Neural progenitor cell (in vitro differentiated cells): Measurements from ENCODE around the gene SLC25A31. TPM values are rescaled to one million over a fixed set of nuclear protein-coding genes. Genes with fewer than 3 reads are reported as not detected.

Experiments used
- DNase-seq: peaks from one replicate; pipeline ENCODE4 v3.0.0-alpha.2; 2016; ENCODE audit warnings: low spot score
- H2AFZ ChIP-seq: fragments of 200-600 bp; sonication (generic); replicated peaks from 2 replicates; pipeline ENCODE4 v1.6.1; 2016; ENCODE audit warnings: antibody characterized with exemption
- H3F3A ChIP-seq: fragments of 200-600 bp; sonication (generic); 2 replicates; pipeline ENCODE4 v1.6.1; 2016; ENCODE audit warnings: antibody characterized with exemption, low read depth
- H3K27ac ChIP-seq: fragments of 200-600 bp; sonication (generic); 2 replicates; pipeline ENCODE4 v1.5.1; 2016; ENCODE audit warnings: mild to moderate bottlenecking
- H3K27me3 ChIP-seq: fragments of 200-600 bp; sonication (generic); 2 replicates; pipeline ENCODE4 v1.6.1; 2016; ENCODE audit warnings: mild to moderate bottlenecking, moderate library complexity
- H3K36me3 ChIP-seq: fragments of 200-600 bp; sonication (generic); 2 replicates; pipeline ENCODE4 v1.5.1; 2016
- H3K4me1 ChIP-seq: fragments of 200-600 bp; sonication (generic); 2 replicates; pipeline ENCODE4 v1.6.1; 2016; ENCODE audit warnings: mixed run types
- H3K4me2 ChIP-seq: fragments of 200-600 bp; sonication (generic); 2 replicates; pipeline ENCODE4 v1.6.1; 2016
- H3K4me3 ChIP-seq: fragments of 200-600 bp; sonication (generic); 2 replicates; pipeline ENCODE4 v1.5.1; 2016
- H3K79me2 ChIP-seq: fragments of 200-600 bp; sonication (generic); 2 replicates; pipeline ENCODE4 v1.6.1; 2016; ENCODE audit warnings: low read depth
- H3K9ac ChIP-seq: fragments of 200-600 bp; sonication (generic); 2 replicates; pipeline ENCODE4 v1.6.1; 2016
- H3K9me3 ChIP-seq: fragments of 200-600 bp; sonication (generic); 2 replicates; pipeline ENCODE4 v1.5.1; 2016; ENCODE audit warnings: low read depth
- H4K20me1 ChIP-seq: fragments of 200-600 bp; sonication (generic); 2 replicates; pipeline ENCODE4 v1.6.1; 2016; ENCODE audit warnings: low read depth
- H3K27ac Mint-ChIP-seq: 3 replicates; pipeline ENCODE4 v1.8.0; 2021; ENCODE audit warnings: mixed read lengths
- H3K27me3 Mint-ChIP-seq: 2 replicates; pipeline ENCODE4 v1.8.0; 2022; ENCODE audit warnings: low read depth, mild to moderate bottlenecking, inconsistent platforms, moderate library complexity, mixed read lengths; ENCODE audit not compliant: insufficient read depth
- H3K36me3 Mint-ChIP-seq: 3 replicates; pipeline ENCODE4 v1.8.0; 2021; ENCODE audit warnings: mixed read lengths
- H3K4me1 Mint-ChIP-seq: 3 replicates; pipeline ENCODE4 v1.8.0; 2021; ENCODE audit warnings: mixed read lengths
- H3K4me3 Mint-ChIP-seq: 3 replicates; pipeline ENCODE4 v1.8.0; 2021; ENCODE audit warnings: mild to moderate bottlenecking, moderate library complexity, mixed read lengths
- H3K9me3 Mint-ChIP-seq: 3 replicates; pipeline ENCODE4 v1.8.0; 2020; ENCODE audit warnings: mixed read lengths
- EZH2 ChIP-seq: fragments of 200-600 bp; sonication (generic); IDR thresholded peaks from 2 replicates; pipeline ENCODE4 v1.6.1; 2017; ENCODE audit warnings: antibody characterized with exemption, mild to moderate bottlenecking, moderate library complexity
- EZH2phosphoT487 ChIP-seq: fragments of 200-600 bp; sonication (generic); IDR thresholded peaks from 2 replicates; pipeline ENCODE4 v1.6.1; 2017; ENCODE audit warnings: antibody characterized with exemption
- total RNA-seq: library from RNA; depleted of rRNA; stranded (reverse); fragments of >200 nt; gene quantifications from 2 replicates; pipeline ENCODE4 v1.2.3, GENCODE V29; 2015; ENCODE audit warnings: low replicate concordance
- TF ChIP-seq, protein P1 (sequence below): fragments of 200-600 bp; sonication (generic); IDR thresholded peaks from 2 replicates; pipeline ENCODE4 v1.5.1; 2017; ENCODE audit warnings: antibody characterized with exemption, mild to moderate bottlenecking

Gene SLC25A31
- total RNA-seq, 1 donor from 2014 or later: 0.21 TPM

GRCh38 chr4:127783955-127784770 is 54.0 kb downstream of the SLC25A31 start:
- Histone ChIP-seq H3K9me3 (no peaks in the 10 kb centered on the region), H3K79me2 (no peaks in the 10 kb centered on the region), H2AFZ (no peak overlapping the region), H3F3A (peaks cover 11% of the 10 kb centered on the region), H3K9ac (no peak overlapping the region), H3K4me3 (no peak overlapping the region), H3K27ac (no peak overlapping the region), H3K27me3 (peaks cover 55% of the 10 kb centered on the region), H3K36me3 (no peaks in the 10 kb centered on the region), H3K4me2 (no peak overlapping the region), H4K20me1 (no peaks in the 10 kb centered on the region), H3K4me1 (no peaks in the 10 kb centered on the region)
- Mint-ChIP-seq H3K36me3 (no peaks in the 10 kb centered on the region), H3K4me3 (no peak overlapping the region), H3K4me1 (peaks cover 11% of the 10 kb centered on the region), H3K27me3 (peaks cover 16% of the 10 kb centered on the region), H3K27ac (no peak overlapping the region), H3K9me3 (no peaks in the 10 kb centered on the region)
- DNase-seq: no peak
- TF ChIP-seq EZH2: no peak
- TF ChIP-seq, protein P1, sequence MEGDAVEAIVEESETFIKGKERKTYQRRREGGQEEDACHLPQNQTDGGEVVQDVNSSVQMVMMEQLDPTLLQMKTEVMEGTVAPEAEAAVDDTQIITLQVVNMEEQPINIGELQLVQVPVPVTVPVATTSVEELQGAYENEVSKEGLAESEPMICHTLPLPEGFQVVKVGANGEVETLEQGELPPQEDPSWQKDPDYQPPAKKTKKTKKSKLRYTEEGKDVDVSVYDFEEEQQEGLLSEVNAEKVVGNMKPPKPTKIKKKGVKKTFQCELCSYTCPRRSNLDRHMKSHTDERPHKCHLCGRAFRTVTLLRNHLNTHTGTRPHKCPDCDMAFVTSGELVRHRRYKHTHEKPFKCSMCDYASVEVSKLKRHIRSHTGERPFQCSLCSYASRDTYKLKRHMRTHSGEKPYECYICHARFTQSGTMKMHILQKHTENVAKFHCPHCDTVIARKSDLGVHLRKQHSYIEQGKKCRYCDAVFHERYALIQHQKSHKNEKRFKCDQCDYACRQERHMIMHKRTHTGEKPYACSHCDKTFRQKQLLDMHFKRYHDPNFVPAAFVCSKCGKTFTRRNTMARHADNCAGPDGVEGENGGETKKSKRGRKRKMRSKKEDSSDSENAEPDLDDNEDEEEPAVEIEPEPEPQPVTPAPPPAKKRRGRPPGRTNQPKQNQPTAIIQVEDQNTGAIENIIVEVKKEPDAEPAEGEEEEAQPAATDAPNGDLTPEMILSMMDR: no peak
- no peak for TF ChIP-seq EZH2phosphoT487

- Histone ChIP-seq H3K36me3 (no peaks in the 10 kb centered on the region), H3K4me2 (no peak overlapping the region), H4K20me1 (no peaks in the 10 kb centered on the region), H3K9ac (no peak overlapping the region), H3K79me2 (no peaks in the 10 kb centered on the region), H3K4me3 (no peak overlapping the region), H2AFZ (no peak overlapping the region), H3K27ac (no peak overlapping the region), H3K9me3 (no peaks in the 10 kb centered on the region), H3K4me1 (no peaks in the 10 kb centered on the region), H3K27me3 (peaks cover 17% of the 10 kb centered on the region), H3F3A (no peaks in the 10 kb centered on the region)
- peak; percentile 14 for DNase-seq
- H3K4me1 Mint-ChIP-seq: peaks cover 4% of the 10 kb centered on the region
- H3K9me3 Mint-ChIP-seq: no peaks in the 10 kb centered on the region
- H3K27me3 Mint-ChIP-seq: no peaks in the 10 kb centered on the region
- no peak overlapping the region for H3K4me3 Mint-ChIP-seq
- H3K27ac Mint-ChIP-seq: no peak overlapping the region
- TF ChIP-seq EZH2: no peak
- TF ChIP-seq, protein P1: peak; percentile 34
- TF ChIP-seq EZH2phosphoT487: no peak
- no peaks in the 10 kb centered on the region for H3K36me3 Mint-ChIP-seq
Observed at GRCh38 chr4:127788517-127788916, 58.3 kb downstream of the SLC25A31 start.

DNA sequence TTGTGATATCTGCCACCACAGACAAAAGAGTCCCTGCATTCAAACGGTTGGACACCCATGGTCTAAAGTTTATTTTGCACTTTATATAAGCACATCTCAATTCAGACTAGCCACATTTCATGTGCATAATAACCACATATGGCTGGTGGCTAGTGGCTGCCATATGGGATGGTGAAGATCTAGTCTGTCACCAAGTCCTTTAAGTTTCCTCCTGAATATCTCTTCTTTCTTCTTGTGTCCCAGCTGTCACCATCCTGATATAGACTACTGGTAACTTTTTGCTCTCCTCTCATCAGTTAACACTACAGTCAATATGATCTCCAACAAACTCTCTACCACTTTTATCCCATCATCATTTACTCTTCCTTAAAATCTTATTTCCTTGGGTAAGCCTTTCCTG is 61.2 kb downstream of the SLC25A31 start:
- Histone ChIP-seq H3K9me3 (no peaks in the 10 kb centered on the region), H3K9ac (no peak overlapping the region), H3K27me3 (no peaks in the 10 kb centered on the region), H4K20me1 (no peaks in the 10 kb centered on the region), H3F3A (no peaks in the 10 kb centered on the region), H3K79me2 (no peaks in the 10 kb centered on the region), H3K27ac (no peak overlapping the region), H3K4me1 (no peaks in the 10 kb centered on the region), H3K4me3 (no peak overlapping the region), H3K4me2 (no peak overlapping the region), H3K36me3 (no peaks in the 10 kb centered on the region), H2AFZ (no peak overlapping the region)
- H3K36me3 Mint-ChIP-seq: no peaks in the 10 kb centered on the region
- H3K4me3 Mint-ChIP-seq: no peak overlapping the region
- no peak overlapping the region for H3K27ac Mint-ChIP-seq
- no peak for TF ChIP-seq EZH2
- no peak for TF ChIP-seq EZH2phosphoT487
- TF ChIP-seq, protein P1: no peak
- H3K27me3 Mint-ChIP-seq: no peaks in the 10 kb centered on the region
- DNase-seq: no peak
- no peaks in the 10 kb centered on the region for H3K9me3 Mint-ChIP-seq
- no peaks in the 10 kb centered on the region for H3K4me1 Mint-ChIP-seq
